Fibroblast of lung (primary cell): ENCODE measurements around the gene GIMAP7. TPM values are rescaled to one million over a fixed set of nuclear protein-coding genes. Genes with fewer than 3 reads are reported as not detected.

ENCODE experiments used
- DNase-seq, 2 donors: peaks; one replicate each; pipeline versions ENCODE4 v3.0.0 to v3.0.0-alpha.2; 2010; ENCODE audit warnings: low read depth in 2 of 2
- H2AFZ ChIP-seq: 2 replicates; pipeline ENCODE4 v1.5.1; 2012; ENCODE audit warnings: low read length, control low read depth, inconsistent platforms
- H3K27ac ChIP-seq: 2 replicates; pipeline ENCODE4 v1.5.1; 2011; ENCODE audit warnings: low read length, control low read depth; ENCODE audit not compliant: insufficient read depth
- H3K27me3 ChIP-seq: 2 replicates; pipeline ENCODE4 v1.5.1; 2011; ENCODE audit warnings: mild to moderate bottlenecking, low read length; ENCODE audit not compliant: control insufficient read depth, insufficient read depth
- H3K36me3 ChIP-seq: 2 replicates; pipeline ENCODE4 v1.5.1; 2011; ENCODE audit warnings: low read length; ENCODE audit not compliant: control insufficient read depth, insufficient read depth
- H3K4me1 ChIP-seq: 2 replicates; pipeline ENCODE4 v1.5.1; 2011; ENCODE audit warnings: low read length; ENCODE audit not compliant: control insufficient read depth, insufficient read depth; ENCODE audit errors: extremely low read depth
- H3K4me2 ChIP-seq: 2 replicates; pipeline ENCODE4 v1.5.1; 2011; ENCODE audit warnings: low read length, control low read depth; ENCODE audit not compliant: insufficient read depth; ENCODE audit errors: extremely low read depth
- H3K4me3 ChIP-seq, 4 experiments: fragments of 200-600 bp in 1 of 4; sonication (generic) in 1 of 4; replicated peaks in 1 of 4; 2 replicates each; pipeline ENCODE4 v1.5.1; 2011 to 2016; ENCODE audit warnings: low read length in 4 of 4, low read depth in 3 of 4, mild to moderate bottlenecking in 3 of 4, control low read depth in 2 of 4, inconsistent platforms in 1 of 4, mixed read lengths in 1 of 4; ENCODE audit not compliant: insufficient read depth in 1 of 4; ENCODE audit errors: control extremely low read depth in 1 of 4
- H3K79me2 ChIP-seq: 2 replicates; pipeline ENCODE4 v1.5.1; 2012; ENCODE audit warnings: mild to moderate bottlenecking, low read length, inconsistent platforms; ENCODE audit not compliant: control insufficient read depth, insufficient read depth
- H3K9ac ChIP-seq: 2 replicates; pipeline ENCODE4 v1.5.1; 2011; ENCODE audit warnings: mild to moderate bottlenecking, low read length, control low read depth; ENCODE audit not compliant: insufficient read depth
- H3K9me3 ChIP-seq: 2 replicates; pipeline ENCODE4 v1.5.1; 2012; ENCODE audit warnings: low read depth, low read length; ENCODE audit not compliant: control insufficient read depth, insufficient read depth
- H4K20me1 ChIP-seq: 2 replicates; pipeline ENCODE4 v1.5.1; 2011; ENCODE audit warnings: low read length; ENCODE audit not compliant: control insufficient read depth, insufficient read depth; ENCODE audit errors: extremely low read depth
- CTCF ChIP-seq, 2 donors: IDR thresholded peaks in 1 of 2; conservative IDR thresholded peaks in 1 of 2; 1 replicate in 1 of 2; 2 replicates in 1 of 2; pipeline ENCODE4 v1.5.1; 2011 to 2012; ENCODE audit warnings: low read length in 2 of 2, control low read depth in 1 of 2, inconsistent platforms in 1 of 2, low read depth in 1 of 2, mild to moderate bottlenecking in 1 of 2
- EZH2 ChIP-seq: IDR thresholded peaks from 2 replicates; pipeline ENCODE4 v1.5.1; 2012; ENCODE audit warnings: low read length, control low read depth, mild to moderate bottlenecking; ENCODE audit errors: missing control alignments
- polyA plus RNA-seq, 2 donors: library from polyadenylated mRNA; depleted of rRNA in 1 of 2; stranded (reverse) in 1 of 2; unstranded in 1 of 2; fragments of >200 nt; gene quantifications; 2 replicates each; pipeline ENCODE4 v1.2.1, GENCODE V29; 2011 to 2012; ENCODE audit warnings: missing spikeins in 1 of 2
- total RNA-seq: library from RNA; depleted of rRNA; stranded (reverse); fragments of >200 nt; gene quantifications from 2 replicates; pipeline ENCODE4 v1.2.1, GENCODE V29; 2014

GIMAP7 gene
- total and polyA plus RNA-seq, 2 donors (not counting 1 experiment from before 2014, with no cell fraction given), result not detected

- Histone ChIP-seq H3K9me3 (no peaks in the 10 kb centered on the region), H3K36me3 (no peaks in the 10 kb centered on the region), H2AFZ (no peak overlapping the region), H3K9ac (no peak overlapping the region), H3K4me3 (no peak overlapping the region), H3K4me1 (no peaks in the 10 kb centered on the region), H3K27ac (no peak overlapping the region), H3K79me2 (no peaks in the 10 kb centered on the region), H3K27me3 (no peaks in the 10 kb centered on the region), H4K20me1 (no peaks in the 10 kb centered on the region), H3K4me2 (no peak overlapping the region)
- TF ChIP-seq EZH2 (no peak), CTCF (conservative IDR thresholded peaks at IDR 0.05 in 1 of 2, IDR thresholded peaks at IDR 0.05 in 1 of 2; ENCODE audit: low read depth in 1 of 2, low read length in 2 of 2) (no peak)
- DNase-seq, result no peak
These were observed 826 bp downstream of the GIMAP7 start for GRCh38 chr7:150515248-150516147.

GRCh38 chr7:150516956-150517745 lies 2.5 kb downstream of the GIMAP7 start:
- DNase-seq, result no peak
- no peak overlapping the region for H3K4me2 ChIP-seq
- H3K9ac ChIP-seq, result no peak overlapping the region
- TF ChIP-seq CTCF (conservative IDR thresholded peaks at IDR 0.05 in 1 of 2, IDR thresholded peaks at IDR 0.05 in 1 of 2; ENCODE audit: low read depth in 1 of 2, low read length in 2 of 2), result no peak
- TF ChIP-seq EZH2, result no peak
- H3K4me1 ChIP-seq, result no peaks in the 10 kb centered on the region
- no peaks in the 10 kb centered on the region for H3K79me2 ChIP-seq
- H2AFZ ChIP-seq, result no peak overlapping the region
- no peak overlapping the region for H3K27ac ChIP-seq
- H3K4me3 ChIP-seq, result no peak overlapping the region
- H3K27me3 ChIP-seq, result no peaks in the 10 kb centered on the region
- no peaks in the 10 kb centered on the region for H4K20me1 ChIP-seq
- no peaks in the 10 kb centered on the region for H3K9me3 ChIP-seq
- no peaks in the 10 kb centered on the region for H3K36me3 ChIP-seq

- Histone ChIP-seq H3K9ac (no peak overlapping the region), H3K36me3 (no peaks in the 10 kb centered on the region), H3K4me3 (no peak overlapping the region), H3K27ac (no peak overlapping the region), H3K27me3 (no peaks in the 10 kb centered on the region), H3K9me3 (no peaks in the 10 kb centered on the region), H3K4me2 (no peak overlapping the region), H3K4me1 (no peaks in the 10 kb centered on the region), H2AFZ (no peak overlapping the region), H4K20me1 (no peaks in the 10 kb centered on the region), H3K79me2 (no peaks in the 10 kb centered on the region)
- no peak for DNase-seq
- TF ChIP-seq EZH2 (no peak), CTCF (conservative IDR thresholded peaks at IDR 0.05 in 1 of 2, IDR thresholded peaks at IDR 0.05 in 1 of 2; ENCODE audit: low read depth in 1 of 2, low read length in 2 of 2) (no peak)
These were observed 4.6 kb downstream of the GIMAP7 start for GRCh38 chr7:150519310-150519709.
